Uterus (tissue), 4 donors: ENCODE results near the gene PSME3. TPM values are rescaled to one million over a fixed set of nuclear protein-coding genes. Genes with fewer than 3 reads are reported as not detected.
"Not testable (repeated sequence)": the region's sequence is repeated elsewhere in the genome, so short reads cannot be mapped to it uniquely, and the experiment has no call there.

Source experiments
- DNase-seq, 2 donors: peaks; one replicate each; pipeline ENCODE4 v3.0.0-alpha.2; 2019 to 2020
- H3K27ac ChIP-seq, 2 donors: fragments of 200-600 bp; sonication (generic); 1 replicate in 1 of 2; 2 replicates in 1 of 2; pipeline ENCODE4 v1.5.1; 2016 to 2018
- H3K27me3 ChIP-seq, 2 donors: fragments of 200-600 bp; sonication (generic); one replicate each; pipeline ENCODE4 v1.5.1; 2018 to 2019; ENCODE audit warnings: control low read depth in 1 of 2
- H3K36me3 ChIP-seq, 2 donors: fragments of 200-600 bp; sonication (generic); one replicate each; pipeline ENCODE4 v1.5.1; 2019; ENCODE audit warnings: control low read depth in 1 of 2
- H3K4me1 ChIP-seq, 2 donors: fragments of 200-600 bp; sonication (generic); one replicate each; pipeline ENCODE4 v1.5.1; 2018 to 2019; ENCODE audit warnings: control low read depth in 1 of 2
- H3K4me3 ChIP-seq, 2 donors: fragments of 200-600 bp; sonication (generic); 1 replicate in 1 of 2; 2 replicates in 1 of 2; pipeline ENCODE4 v1.5.1; 2018 to 2019; ENCODE audit warnings: mild to moderate bottlenecking in 1 of 2
- H3K9me3 ChIP-seq, 2 donors: fragments of 200-600 bp; sonication (generic); one replicate each; pipeline ENCODE4 v1.5.1; 2019; ENCODE audit warnings: control low read depth in 1 of 2
- POLR2A ChIP-seq, 2 donors: fragments of 450-650 bp; IDR thresholded peaks; one replicate each; pipeline ENCODE4 v1.6.1; 2016; ENCODE audit warnings: antibody characterized with exemption in 2 of 2, mild to moderate bottlenecking in 1 of 2, moderate library complexity in 1 of 2
- intact Hi-C: fragments of 100-400 bp; cut with DNase I; formaldehyde crosslinking; loops from one replicate; pipeline ENCODE4 v1.15.1; 2023; ENCODE audit warnings: low total_unique reads
- total RNA-seq, 4 donors: library from RNA; depleted of rRNA in 3 of 4; stranded (reverse); fragments of >200 nt in 3 of 4; gene quantifications; one replicate each; pipeline versions ENCODE4 v1.1.0 to v1.2.4, GENCODE V29; 2014 to 2023
- TF ChIP-seq, protein P1 (sequence below), 4 experiments: fragments of 200-600 bp in 2 of 4; fragments of 450-650 bp in 2 of 4; sonication (generic) in 2 of 4; IDR thresholded peaks; one replicate each; pipeline ENCODE4 v1.5.1; 2016 to 2019; ENCODE audit warnings: antibody characterized with exemption in 4 of 4, mild to moderate bottlenecking in 2 of 4, moderate library complexity in 1 of 4
- donor health status: DM: yes; HTN: yes; CAD: no.

The PSME3 gene
- total RNA-seq, 4 donors from 2014 or later = 9.7 to 74.3 (median 46.0) TPM

DNA sequence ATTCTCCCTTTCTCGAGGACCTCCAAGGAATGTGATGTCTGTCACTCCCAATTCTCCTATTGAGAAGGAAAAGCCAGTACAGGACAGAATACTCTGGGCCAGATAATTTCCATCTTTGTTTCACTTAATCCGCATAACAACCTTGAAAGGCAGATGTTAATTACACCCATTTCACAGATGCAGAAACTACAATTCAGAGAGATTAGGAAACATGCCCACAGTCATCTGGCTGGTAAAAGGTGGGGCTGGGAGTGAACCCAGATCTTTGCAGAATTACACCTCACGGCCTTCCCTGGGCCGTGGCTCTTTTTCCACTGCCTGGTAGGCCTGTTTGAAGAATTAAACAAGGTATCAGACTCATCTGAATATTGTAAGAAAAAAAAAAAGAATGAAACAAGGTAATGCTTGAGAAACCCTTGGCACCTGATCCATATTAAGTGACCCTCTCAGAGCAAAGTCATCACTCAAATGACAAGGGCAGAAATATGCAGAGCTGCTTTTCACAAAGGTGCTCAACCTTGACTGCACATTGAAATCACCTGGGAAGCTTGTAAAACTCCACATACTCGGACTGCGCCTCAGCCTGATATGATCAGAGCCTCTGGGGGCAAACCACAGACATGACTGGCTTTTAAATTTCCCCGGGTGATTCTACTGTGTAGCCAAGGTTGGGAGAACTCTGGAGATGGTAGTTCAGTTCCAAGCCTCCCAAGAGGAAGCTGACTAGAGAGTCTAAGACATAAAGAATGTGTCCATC lies 50.8 kb downstream of the PSME3 start:
- intact Hi-C loops = no loop called here
- no peak overlapping the region for H3K4me3 ChIP-seq
- H3K27ac ChIP-seq = no peak overlapping the region
- no peaks in the 10 kb centered on the region for H3K36me3 ChIP-seq
- no peaks in the 10 kb centered on the region for H3K4me1 ChIP-seq
- no peaks in the 10 kb centered on the region for H3K9me3 ChIP-seq
- TF ChIP-seq POLR2A (IDR thresholded peaks at IDR 0.05) = no peak
- TF ChIP-seq, protein P1, sequence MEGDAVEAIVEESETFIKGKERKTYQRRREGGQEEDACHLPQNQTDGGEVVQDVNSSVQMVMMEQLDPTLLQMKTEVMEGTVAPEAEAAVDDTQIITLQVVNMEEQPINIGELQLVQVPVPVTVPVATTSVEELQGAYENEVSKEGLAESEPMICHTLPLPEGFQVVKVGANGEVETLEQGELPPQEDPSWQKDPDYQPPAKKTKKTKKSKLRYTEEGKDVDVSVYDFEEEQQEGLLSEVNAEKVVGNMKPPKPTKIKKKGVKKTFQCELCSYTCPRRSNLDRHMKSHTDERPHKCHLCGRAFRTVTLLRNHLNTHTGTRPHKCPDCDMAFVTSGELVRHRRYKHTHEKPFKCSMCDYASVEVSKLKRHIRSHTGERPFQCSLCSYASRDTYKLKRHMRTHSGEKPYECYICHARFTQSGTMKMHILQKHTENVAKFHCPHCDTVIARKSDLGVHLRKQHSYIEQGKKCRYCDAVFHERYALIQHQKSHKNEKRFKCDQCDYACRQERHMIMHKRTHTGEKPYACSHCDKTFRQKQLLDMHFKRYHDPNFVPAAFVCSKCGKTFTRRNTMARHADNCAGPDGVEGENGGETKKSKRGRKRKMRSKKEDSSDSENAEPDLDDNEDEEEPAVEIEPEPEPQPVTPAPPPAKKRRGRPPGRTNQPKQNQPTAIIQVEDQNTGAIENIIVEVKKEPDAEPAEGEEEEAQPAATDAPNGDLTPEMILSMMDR (IDR thresholded peaks at IDR 0.05) = no peak
- no peak for DNase-seq
- no peaks in the 10 kb centered on the region for H3K27me3 ChIP-seq

- H3K27me3 ChIP-seq, DNase-seq, intact Hi-C loops, H3K27ac ChIP-seq, H3K36me3 ChIP-seq, H3K9me3 ChIP-seq, H3K4me1 ChIP-seq, H3K4me3 ChIP-seq: not testable (repeated sequence)
These were observed 52.6 kb downstream of the PSME3 start for GRCh38 chr17:42885806-42886205.

GRCh38 chr17:42886283-42887176 lies 53.3 kb downstream of the PSME3 start:
- intact Hi-C loops = no loop called here
- H3K27me3 ChIP-seq = no peaks in the 10 kb centered on the region
- H3K4me1 ChIP-seq = peaks cover 0 to under 1% of the 10 kb centered on the region in 2 donors
- no peak for TF ChIP-seq POLR2A (IDR thresholded peaks at IDR 0.05)
- TF ChIP-seq, protein P1 (IDR thresholded peaks at IDR 0.05) = no peak
- no peak overlapping the region for H3K4me3 ChIP-seq
- H3K36me3 ChIP-seq = no peaks in the 10 kb centered on the region
- no peaks in the 10 kb centered on the region for H3K9me3 ChIP-seq
- no peak for DNase-seq
- no peak overlapping the region for H3K27ac ChIP-seq

DNA sequence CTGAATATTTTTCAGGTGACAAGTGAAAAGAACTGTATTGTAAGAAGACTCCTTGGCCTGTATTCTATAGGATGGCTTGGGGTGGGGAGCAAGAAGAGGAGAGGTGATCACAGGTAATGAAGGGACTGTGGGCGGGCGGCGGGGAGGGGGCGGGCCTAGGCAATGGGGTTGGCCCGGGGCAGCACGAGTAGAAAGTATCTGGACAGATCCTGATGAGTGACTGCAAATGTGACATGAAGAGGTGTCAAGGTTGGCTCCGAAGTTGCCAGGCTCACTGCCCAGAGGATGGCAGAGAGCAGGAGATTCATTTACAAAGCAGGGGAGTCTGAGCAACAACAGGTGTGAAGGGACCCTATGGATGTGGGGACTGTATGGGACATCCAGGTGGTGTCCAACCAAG lies 56.6 kb downstream of the PSME3 start:
- H3K27me3 ChIP-seq = no peaks in the 10 kb centered on the region
- peaks cover 0 to 5% of the 10 kb centered on the region in 2 donors for H3K4me1 ChIP-seq
- no peak overlapping the region for H3K27ac ChIP-seq
- H3K4me3 ChIP-seq = no peak overlapping the region
- intact Hi-C loops = no loop called here
- no peaks in the 10 kb centered on the region for H3K36me3 ChIP-seq
- H3K9me3 ChIP-seq = no peaks in the 10 kb centered on the region
- DNase-seq = no peak
- no peak for TF ChIP-seq POLR2A (IDR thresholded peaks at IDR 0.05)

- H3K9me3 ChIP-seq = no peaks in the 10 kb centered on the region
- H3K4me1 ChIP-seq = peaks cover 0 to 5% of the 10 kb centered on the region in 2 donors
- TF ChIP-seq POLR2A (IDR thresholded peaks at IDR 0.05) = no peak
- TF ChIP-seq, protein P1 (IDR thresholded peaks at IDR 0.05) = no peak
- H3K27ac ChIP-seq = peak overlapping the region; percentile 76 to 89
- H3K36me3 ChIP-seq = no peaks in the 10 kb centered on the region
- H3K4me3 ChIP-seq = no peak overlapping the region
- peak; percentile 44 to 46 for DNase-seq
- no peaks in the 10 kb centered on the region for H3K27me3 ChIP-seq
- intact Hi-C loops = no loop called here
These were observed 58.4 kb downstream of the PSME3 start for GRCh38 chr17:42891539-42892152.
